HepG2 (cell line): ENCODE data around the gene DCLRE1C. TPM values are rescaled to one million over a fixed set of nuclear protein-coding genes. Genes with fewer than 3 reads are reported as not detected.

Experiments used
- ATAC-seq: fragments of 200-7000 bp; cut with Tn5 transposase; 3 replicates; pipeline ENCODE4 v1.9.1; 2020; ENCODE audit warnings: mild to moderate bottlenecking, moderate library complexity
- BruUV-seq: library from RNA; stranded (reverse); fragments of 400-500 nt; replicated peaks from 2 replicates; lab custom pipeline; 2021; lab: Mats Ljungman, UMichigan
- CTCF ChIA-PET: fragments of 300-600 bp; formaldehyde crosslinking; extraction: SDS; loops from one replicate; lab custom pipeline; 2021; ENCODE audit warnings: low total read pairs, inconsistent platforms, low intra/inter-chr PET ratio; lab: Yijun Ruan, JAX
- POLR2A ChIA-PET: fragments of 350-600 bp; sonication (Branson Sonifier 250); formaldehyde crosslinking; loops from one replicate; lab custom pipeline; 2020; ENCODE audit warnings: antibody characterized with exemption, inconsistent platforms; lab: Yijun Ruan, JAX
- DNase-seq: peaks from one replicate; pipeline ENCODE4 v3.0.0-alpha.2; 2015; ENCODE audit warnings: low spot score
- FAIRE-seq: peaks from 3 replicates; lab custom pipeline; 2011; peaks lifted over from hg19 to GRCh38; lab: Jason Lieb, UNC
- H2AFZ ChIP-seq: one replicate; pipeline ENCODE4 v1.6.1; 2011; ENCODE audit warnings: low read length, inconsistent platforms
- H3K27ac ChIP-seq: fragments of 300-600 bp; 3 replicates; pipeline ENCODE4 v1.8.0; 2011; ENCODE audit warnings: mixed run types, mild to moderate bottlenecking, mixed read lengths, low read length, inconsistent platforms; ENCODE audit not compliant: insufficient read depth; ENCODE audit errors: extremely low read length
- H3K27me3 ChIP-seq, 2 experiments: fragments of 200-600 bp in 1 of 2; 2 replicates in 1 of 2; 3 replicates in 1 of 2; pipeline versions ENCODE4 v1.6.0 to v1.8.0; 2011; ENCODE audit warnings: low read length in 2 of 2, mild to moderate bottlenecking in 2 of 2, moderate library complexity in 2 of 2, inconsistent platforms in 1 of 2; ENCODE audit not compliant: insufficient read depth in 2 of 2, control insufficient read depth in 1 of 2
- H3K36me3 ChIP-seq, 2 experiments: fragments of 200-600 bp in 1 of 2; replicated peaks in 1 of 2; 2 replicates in 1 of 2; 3 replicates in 1 of 2; pipeline versions ENCODE4 v1.5.1 to v1.8.0; 2011; ENCODE audit warnings: low read length in 2 of 2, inconsistent platforms in 1 of 2; ENCODE audit not compliant: insufficient read depth in 2 of 2, control insufficient read depth in 1 of 2
- H3K4me1 ChIP-seq: 2 replicates; pipeline ENCODE4 v1.5.1; 2012; ENCODE audit warnings: low read length, inconsistent platforms; ENCODE audit not compliant: insufficient read depth
- H3K4me2 ChIP-seq: 2 replicates; pipeline ENCODE4 v1.6.0; 2011; ENCODE audit warnings: low read depth, low read length, inconsistent platforms
- H3K4me3 ChIP-seq, 3 experiments: fragments of 200-600 bp in 1 of 3; sonication (generic), shearing (Covaris generic) in 1 of 3; replicated peaks in 1 of 3; 2 replicates each; pipeline ENCODE4 v1.5.1; 2011 to 2016; ENCODE audit warnings: low read length in 3 of 3, inconsistent platforms in 2 of 3, low read depth in 2 of 3, mild to moderate bottlenecking in 2 of 3, control low read depth in 1 of 3, mixed read lengths in 1 of 3; ENCODE audit not compliant: insufficient read depth in 1 of 3
- H3K79me2 ChIP-seq: one replicate; pipeline ENCODE4 v1.6.1; 2011; ENCODE audit warnings: low read length, inconsistent platforms; ENCODE audit not compliant: insufficient read depth
- H3K9ac ChIP-seq: 2 replicates; pipeline ENCODE4 v1.6.0; 2011; ENCODE audit warnings: mild to moderate bottlenecking, low read depth, low read length, inconsistent platforms; ENCODE audit not compliant: insufficient read depth
- H3K9me3 ChIP-seq: 2 replicates; pipeline ENCODE4 v1.5.1; 2012; ENCODE audit warnings: mild to moderate bottlenecking, low read length
- H4K20me1 ChIP-seq: 2 replicates; pipeline ENCODE4 v1.6.0; 2011; ENCODE audit warnings: inconsistent platforms, mild to moderate bottlenecking, low read length, moderate library complexity; ENCODE audit not compliant: insufficient read depth
- CEBPG ChIP-seq: IDR thresholded peaks from 2 replicates; pipeline ENCODE4 v1.6.1; 2016
- CHD2 ChIP-seq: IDR thresholded peaks from 2 replicates; pipeline ENCODE4 v1.6.1; 2011; ENCODE audit warnings: low read depth, low read length, improper control_type of control experiment
- EED ChIP-seq: sonication (generic); formaldehyde crosslinking; IDR thresholded peaks from 2 replicates; pipeline ENCODE4 v1.5.0; 2020; ENCODE audit warnings: mild to moderate bottlenecking, missing genetic modification reagents
- FOXC1 ChIP-seq: sonication (generic); formaldehyde crosslinking; IDR thresholded peaks from 2 replicates; pipeline ENCODE4 v1.8.0; 2022; ENCODE audit warnings: mild to moderate bottlenecking, missing genetic modification reagents, borderline replicate concordance
- KAT7 ChIP-seq: IDR thresholded peaks from 2 replicates; pipeline ENCODE4 v1.6.1; 2018; ENCODE audit warnings: borderline replicate concordance, missing compliant biosample characterization
- KLF6 ChIP-seq: IDR thresholded peaks from 2 replicates; pipeline ENCODE4 v1.8.0; 2016; ENCODE audit warnings: missing biosample characterization, missing genetic modification reagents
- NONO ChIP-seq, 2 experiments: fragments of 450-650 bp in 1 of 2; sonication (generic) in 1 of 2; formaldehyde crosslinking in 1 of 2; IDR thresholded peaks in 1 of 2; conservative IDR thresholded peaks in 1 of 2; 2 replicates each; pipeline versions ENCODE4 v1.6.1 to v1.8.0; 2017 to 2022; ENCODE audit warnings: mild to moderate bottlenecking in 1 of 2, missing genetic modification reagents in 1 of 2, moderate library complexity in 1 of 2
- SRY ChIP-seq: sonication (generic); formaldehyde crosslinking; IDR thresholded peaks from 2 replicates; pipeline ENCODE4 v1.8.0; 2022; ENCODE audit warnings: mild to moderate bottlenecking, missing genetic modification reagents
- ZNF335 ChIP-seq: sonication (generic); formaldehyde crosslinking; IDR thresholded peaks from 2 replicates; pipeline ENCODE4 v1.4.0; 2020; ENCODE audit warnings: missing genetic modification reagents
- ZNF589 ChIP-seq: sonication (generic); formaldehyde crosslinking; conservative IDR thresholded peaks from 2 replicates; pipeline ENCODE4 v1.8.0; 2022; ENCODE audit warnings: mild to moderate bottlenecking, moderate library complexity, missing genetic modification reagents
- ZNF816 ChIP-seq: sonication (generic); formaldehyde crosslinking; IDR thresholded peaks from 2 replicates; pipeline ENCODE4 v1.8.0; 2022; ENCODE audit warnings: missing genetic modification reagents, mild to moderate bottlenecking, borderline replicate concordance
- WGBS: methylation state at CpG from one replicate; pipeline ENCODE4 v1.1.6; 2017; ENCODE audit warnings: low lambda C conversion rate; 5-methylcytosine and 5-hydroxymethylcytosine counted together
- in situ Hi-C: cut with HindIII; loops from 2 replicates; pipeline ENCODE4 v1.10.0; 2017; ENCODE audit warnings: low pct_unique_long_range_greater_than_20kb; ENCODE audit not compliant: extremely low pct_ligation_motif_present
- intact Hi-C: fragments of 100-400 bp; cut with micrococcal nuclease; formaldehyde crosslinking; loops from one replicate; pipeline ENCODE4 v1.10.0; 2022; ENCODE audit not compliant: unreplicated experiment
- polyA plus RNA-seq, 8 experiments: library from polyadenylated mRNA; depleted of rRNA in 3 of 8; stranded (reverse) in 7 of 8; unstranded in 1 of 8; fragments of >200 nt; fragmentation: Illumina TruSeq in 4 of 8; extraction: Trizol in 4 of 8; gene quantifications; 2 replicates each; pipeline versions ENCODE4 v1.2.1 to v1.2.3, GENCODE V29; 2011 to 2016; ENCODE audit warnings: low read depth in 4 of 8, missing spikeins in 1 of 8, mixed read lengths in 1 of 8; ENCODE audit not compliant: insufficient read depth in 1 of 8
- total RNA-seq, 5 experiments: library from RNA; depleted of rRNA; stranded (reverse); fragments of >200 nt; fragmentation: Illumina TruSeq; extraction: Trizol; gene quantifications; 2 replicates each; pipeline ENCODE4 v1.2.3, GENCODE V29; 2016; ENCODE audit warnings: low read depth in 1 of 5
- TF ChIP-seq, protein P1 (sequence below): sonication (generic); formaldehyde crosslinking; IDR thresholded peaks from 2 replicates; pipeline ENCODE4 v1.4.0; 2020; ENCODE audit warnings: missing genetic modification reagents
- TF ChIP-seq, protein P2 (sequence below): sonication (generic); formaldehyde crosslinking; IDR thresholded peaks from 2 replicates; pipeline ENCODE4 v1.5.0; 2020; ENCODE audit warnings: missing genetic modification reagents

DCLRE1C gene
- total and polyA plus RNA-seq, 2 of the 13 experiments (the other 11 are each of a cell fraction or from before 2014, with no cell fraction given): 3.0 to 10.3 TPM

DNA sequence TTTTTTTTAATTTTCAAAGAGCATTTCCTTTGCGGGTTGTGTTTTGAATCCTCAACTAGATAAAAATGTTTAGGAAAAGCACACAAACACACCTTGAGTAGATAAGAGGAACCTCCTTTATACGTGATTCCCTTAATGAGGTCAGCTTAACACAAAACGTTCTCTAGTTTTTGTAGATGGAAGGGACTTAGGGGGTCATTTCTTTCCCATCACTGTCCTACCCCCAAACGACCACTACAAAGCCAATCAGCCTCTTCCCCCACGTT is 74.0 kb downstream of the DCLRE1C start:
- Histone ChIP-seq H3K4me2 (peak overlapping the region; percentile 77), H3K27ac (peak overlapping the region; percentile 65), H3K36me3 (peaks cover 0 to 12% of the 10 kb centered on the region in 2 experiments; a peak in 2 of 5 replicates), H3K9ac (peak overlapping the region; percentile 88), H3K79me2 (peaks cover 71% of the 10 kb centered on the region), H3K4me3 (peak overlapping the region; percentile 76 to 98 (median 91)), H4K20me1 (no peaks in the 10 kb centered on the region), H2AFZ (no peak overlapping the region), H3K9me3 (no peaks in the 10 kb centered on the region), H3K4me1 (peaks cover 38% of the 10 kb centered on the region), H3K27me3 (no peaks in the 10 kb centered on the region; a peak in 1 of 5 replicates)
- no peak for ATAC-seq
- TF ChIP-seq KAT7 (0 out of 2 replicates have a peak, but pooled peaks have one; percentile 0), CHD2 (no peak)
- no peak for DNase-seq
- WGBS: 1% methylated on average over 5 of the region's 5 CpGs
- intact Hi-C loops (loop anchor here (2.0 to 10.0 kb wide), 2 partner anchors 25 to 75 kb away; partner anchors contain the start of genes DCLRE1C and MEIG1), in situ Hi-C loops (no loop called here)
- BruUV-seq: no TSS peak
- no peak for FAIRE-seq
- ChIA-PET POLR2A (interaction anchor here (0.7 to 3.0 kb wide), 4 partner anchors 37 to 80 kb away, joined by 3 to 54 read pairs (median 12); partner anchors contain the start of genes CDNF, DCLRE1C, HSPA14 and MEIG1), CTCF (no interaction called here)

DNA sequence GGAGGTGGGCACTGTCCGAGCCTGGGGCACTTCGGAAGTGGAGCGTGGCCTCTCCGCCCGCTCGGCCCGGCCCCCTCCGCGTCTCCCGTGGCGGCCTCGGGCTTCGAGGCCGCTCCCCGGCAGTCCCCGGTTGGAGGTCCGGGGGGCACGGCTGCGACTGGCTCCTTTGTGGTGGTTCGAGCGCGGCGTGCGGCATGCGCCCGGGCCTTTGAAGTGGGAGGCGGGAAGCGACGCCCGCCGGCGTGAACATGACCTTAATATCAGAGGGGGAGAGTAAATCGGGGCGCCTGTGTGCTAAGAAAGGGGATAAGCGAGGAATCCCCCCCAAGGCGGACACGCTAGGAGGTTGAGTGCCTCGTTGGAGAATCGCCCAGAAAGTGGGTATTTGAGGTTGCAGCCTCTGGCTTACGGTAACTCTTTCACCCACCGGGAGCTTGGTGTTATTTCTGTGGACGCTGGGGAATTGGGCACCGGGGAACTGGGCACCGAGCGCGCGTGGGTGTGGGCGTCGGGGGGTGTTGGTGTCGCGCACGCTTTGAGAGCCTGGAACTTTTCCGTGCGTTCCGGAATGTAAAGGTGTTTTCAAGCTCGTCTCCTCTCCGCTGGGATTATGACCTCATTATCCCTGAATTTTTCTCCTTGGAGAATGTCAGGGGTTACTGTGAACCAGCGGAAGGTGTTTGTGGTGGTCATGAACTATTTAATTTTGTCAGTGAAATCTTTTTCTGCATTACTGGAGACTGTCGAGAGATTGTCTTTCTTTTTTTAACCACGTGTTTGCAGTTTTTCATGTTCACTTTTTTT is 74.6 kb downstream of the DCLRE1C start:
- H3K4me1 ChIP-seq: peaks cover 38% of the 10 kb centered on the region
- intact Hi-C loops: loop anchor here (2.0 to 10.0 kb wide), 2 partner anchors 25 to 75 kb away; partner anchors contain the start of genes DCLRE1C and MEIG1
- CTCF ChIA-PET: no interaction called here
- H3K9ac ChIP-seq: peak overlapping the region; percentile 88
- peak overlapping the region; percentile 77 for H3K4me2 ChIP-seq
- peaks cover 0 to 7% of the 10 kb centered on the region in 2 experiments; a peak in 1 of 5 replicates for H3K36me3 ChIP-seq
- FAIRE-seq: no peak
- peak; percentile 9 for DNase-seq
- POLR2A ChIA-PET: interaction anchor here (0.6 to 3.0 kb wide), 9 partner anchors 11 to 330 kb away, joined by 3 to 54 read pairs (median 4); partner anchors contain the start of genes CDNF, DCLRE1C, HSPA14 and MEIG1
- peak overlapping the region; percentile 65 for H3K27ac ChIP-seq
- ATAC-seq: peak; percentile 2; the same call in 2 of the 3 replicates
- TSS peak; percentile 62 for BruUV-seq
- 2% methylated on average over 24 of the region's 60 CpGs for WGBS
- peaks cover 65% of the 10 kb centered on the region for H3K79me2 ChIP-seq
- no peaks in the 10 kb centered on the region for H3K9me3 ChIP-seq
- no peaks in the 10 kb centered on the region for H4K20me1 ChIP-seq
- H2AFZ ChIP-seq: no peak overlapping the region
- H3K4me3 ChIP-seq: peak overlapping the region; percentile 76 to 98 (median 91)
- in situ Hi-C loops: no loop called here
- no peaks in the 10 kb centered on the region; a peak in 1 of 5 replicates for H3K27me3 ChIP-seq
- TF ChIP-seq, protein P1, sequence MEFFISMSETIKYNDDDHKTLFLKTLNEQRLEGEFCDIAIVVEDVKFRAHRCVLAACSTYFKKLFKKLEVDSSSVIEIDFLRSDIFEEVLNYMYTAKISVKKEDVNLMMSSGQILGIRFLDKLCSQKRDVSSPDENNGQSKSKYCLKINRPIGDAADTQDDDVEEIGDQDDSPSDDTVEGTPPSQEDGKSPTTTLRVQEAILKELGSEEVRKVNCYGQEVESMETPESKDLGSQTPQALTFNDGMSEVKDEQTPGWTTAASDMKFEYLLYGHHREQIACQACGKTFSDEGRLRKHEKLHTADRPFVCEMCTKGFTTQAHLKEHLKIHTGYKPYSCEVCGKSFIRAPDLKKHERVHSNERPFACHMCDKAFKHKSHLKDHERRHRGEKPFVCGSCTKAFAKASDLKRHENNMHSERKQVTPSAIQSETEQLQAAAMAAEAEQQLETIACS (CRISPR knock-in tag): no peak
- TF ChIP-seq KLF6 (CRISPR knock-in tag): 0 out of 2 replicates have a peak, but pooled peaks have one; percentile 4
- no peak; the same call in 1 of the 2 replicates for TF ChIP-seq SRY (CRISPR knock-in tag)
- TF ChIP-seq, protein P2, sequence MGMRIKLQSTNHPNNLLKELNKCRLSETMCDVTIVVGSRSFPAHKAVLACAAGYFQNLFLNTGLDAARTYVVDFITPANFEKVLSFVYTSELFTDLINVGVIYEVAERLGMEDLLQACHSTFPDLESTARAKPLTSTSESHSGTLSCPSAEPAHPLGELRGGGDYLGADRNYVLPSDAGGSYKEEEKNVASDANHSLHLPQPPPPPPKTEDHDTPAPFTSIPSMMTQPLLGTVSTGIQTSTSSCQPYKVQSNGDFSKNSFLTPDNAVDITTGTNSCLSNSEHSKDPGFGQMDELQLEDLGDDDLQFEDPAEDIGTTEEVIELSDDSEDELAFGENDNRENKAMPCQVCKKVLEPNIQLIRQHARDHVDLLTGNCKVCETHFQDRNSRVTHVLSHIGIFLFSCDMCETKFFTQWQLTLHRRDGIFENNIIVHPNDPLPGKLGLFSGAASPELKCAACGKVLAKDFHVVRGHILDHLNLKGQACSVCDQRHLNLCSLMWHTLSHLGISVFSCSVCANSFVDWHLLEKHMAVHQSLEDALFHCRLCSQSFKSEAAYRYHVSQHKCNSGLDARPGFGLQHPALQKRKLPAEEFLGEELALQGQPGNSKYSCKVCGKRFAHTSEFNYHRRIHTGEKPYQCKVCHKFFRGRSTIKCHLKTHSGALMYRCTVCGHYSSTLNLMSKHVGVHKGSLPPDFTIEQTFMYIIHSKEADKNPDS (CRISPR knock-in tag): no peak
- TF ChIP-seq NONO (IDR thresholded peaks at IDR 0.05): no peak
- 0 out of 2 replicates have a peak, but pooled peaks have one; percentile 24 for TF ChIP-seq NONO (CRISPR knock-in tag; conservative IDR thresholded peaks at IDR 0.05)
- TF ChIP-seq ZNF816: 0 out of 2 replicates have a peak, but pooled peaks have one; percentile 36
- TF ChIP-seq ZNF335 (CRISPR knock-in tag): 0 out of 2 replicates have a peak, but pooled peaks have one; percentile 17
- TF ChIP-seq ZNF589: 0 out of 2 replicates have a peak, but pooled peaks have one; percentile 64
- TF ChIP-seq CEBPG (CRISPR knock-in tag): no peak
- peak; percentile 39; the same call in 1 of the 2 replicates for TF ChIP-seq FOXC1 (CRISPR knock-in tag)
- 0 out of 2 replicates have a peak, but pooled peaks have one; percentile 42 for TF ChIP-seq EED
